GM12878 (cell line): ENCODE data around the gene C19orf44. TPM values are rescaled to one million over a fixed set of nuclear protein-coding genes. Genes with fewer than 3 reads are reported as not detected.

ENCODE experiments used
- ATAC-seq: fragments of 200-7000 bp; cut with Tn5 transposase; 3 replicates; pipeline ENCODE4 v1.9.1; 2020; ENCODE audit warnings: mild to moderate bottlenecking, moderate library complexity
- BruUV-seq: library from RNA; stranded (reverse); fragments of 400-500 nt; replicated peaks from 2 replicates; lab custom pipeline; 2021; lab: Mats Ljungman, UMichigan
- CTCF ChIA-PET: fragments of 300-600 bp; sonication (Branson Sonifier 250); formaldehyde crosslinking; extraction: SDS; loops from one replicate; lab custom pipeline; 2021; ENCODE audit warnings: inconsistent platforms; lab: Yijun Ruan, JAX
- POLR2A ChIA-PET: fragments of 350-600 bp; formaldehyde crosslinking; extraction: SDS; loops from one replicate; lab custom pipeline; 2021; ENCODE audit warnings: inconsistent platforms; lab: Charles Lee
- RAD21 ChIA-PET: fragments of 300-600 bp; sonication (Branson Sonifier 250); formaldehyde crosslinking; loops from one replicate; lab custom pipeline; 2023; ENCODE audit warnings: antibody characterized with exemption; ENCODE audit not compliant: unreplicated experiment; lab: Charles Lee
- SMC1A ChIA-PET: fragments of 300-600 bp; sonication (Branson Sonifier 250); formaldehyde crosslinking; loops from one replicate; lab custom pipeline; 2023; ENCODE audit not compliant: unreplicated experiment, uncharacterized antibody; lab: Charles Lee
- DNase-seq: peaks from one replicate; pipeline ENCODE4 v3.0.0-alpha.2; 2011; ENCODE audit warnings: low read depth, low spot score
- FAIRE-seq: peaks from 3 replicates; lab custom pipeline; 2011; peaks lifted over from hg19 to GRCh38; lab: Jason Lieb, UNC
- H2AFZ ChIP-seq: 2 replicates; pipeline ENCODE4 v1.6.0; 2011; ENCODE audit warnings: low read depth, low read length, control low read depth; ENCODE audit not compliant: control insufficient read depth
- H3K27ac ChIP-seq: 2 replicates; pipeline ENCODE4 v1.5.1; 2011; ENCODE audit warnings: control low read depth; ENCODE audit not compliant: control insufficient read depth, insufficient read depth
- H3K27me3 ChIP-seq, 2 experiments: replicated peaks in 1 of 2; 2 replicates each; pipeline versions ENCODE4 v1.6.0 to v1.6.1; 2011; ENCODE audit warnings: low read length in 1 of 2; ENCODE audit not compliant: control insufficient read depth in 2 of 2, insufficient read depth in 2 of 2
- H3K36me3 ChIP-seq, 2 experiments: 2 replicates each; pipeline ENCODE4 v1.5.1; 2011; ENCODE audit warnings: low read length in 1 of 2; ENCODE audit not compliant: control insufficient read depth in 2 of 2, insufficient read depth in 2 of 2
- H3K4me1 ChIP-seq: 2 replicates; pipeline ENCODE4 v1.6.1; 2011; ENCODE audit warnings: mild to moderate bottlenecking, low read length, moderate library complexity, mixed read lengths; ENCODE audit not compliant: control insufficient read depth, insufficient read depth
- H3K4me2 ChIP-seq: 2 replicates; pipeline ENCODE4 v1.6.0; 2011; ENCODE audit warnings: control low read depth; ENCODE audit not compliant: control insufficient read depth, insufficient read depth
- H3K4me3 ChIP-seq: fragments of 200-600 bp; sonication (generic); 2 replicates; pipeline ENCODE4 v1.5.1; 2016
- H3K79me2 ChIP-seq: 2 replicates; pipeline ENCODE4 v1.6.0; 2011; ENCODE audit warnings: low read length; ENCODE audit not compliant: control insufficient read depth, insufficient read depth
- H3K9ac ChIP-seq: 2 replicates; pipeline ENCODE4 v1.8.0; 2011; ENCODE audit warnings: low read length, control low read depth, mixed read lengths; ENCODE audit not compliant: control insufficient read depth, insufficient read depth
- H3K9me3 ChIP-seq: replicated peaks from 3 replicates; pipeline ENCODE4 v1.5.1; 2011; ENCODE audit warnings: mild to moderate bottlenecking, low read length; ENCODE audit not compliant: control insufficient read depth, insufficient read depth
- H4K20me1 ChIP-seq: 2 replicates; pipeline ENCODE4 v1.6.0; 2011; ENCODE audit not compliant: control insufficient read depth, insufficient read depth
- CBX5 ChIP-seq: sonication (generic); IDR thresholded peaks from 2 replicates; pipeline ENCODE4 v1.6.1; 2016; ENCODE audit warnings: low read depth, moderate library complexity, mild to moderate bottlenecking, inconsistent platforms
- GABPA ChIP-seq: IDR thresholded peaks from 2 replicates; pipeline ENCODE4 v1.6.1; 2014; ENCODE audit warnings: antibody characterized with exemption, low read depth, mild to moderate bottlenecking, inconsistent platforms
- IRF4 ChIP-seq: IDR thresholded peaks from 2 replicates; pipeline ENCODE4 v1.6.1; 2011; ENCODE audit warnings: low read depth, low read length
- KDM1A ChIP-seq: fragments of 200-600 bp; sonication (generic); IDR thresholded peaks from 2 replicates; pipeline ENCODE4 v1.6.1; 2016; ENCODE audit warnings: borderline replicate concordance
- LARP7 ChIP-seq: fragments of 450-650 bp; IDR thresholded peaks from 2 replicates; pipeline ENCODE4 v1.6.1; 2017; ENCODE audit warnings: mild to moderate bottlenecking
- ZBED1 ChIP-seq: IDR thresholded peaks from 2 replicates; pipeline ENCODE4 v1.6.1; 2016; ENCODE audit warnings: borderline replicate concordance
- WGBS: methylation state at CpG from one replicate; pipeline ENCODE4 v1.1.6; 2016; ENCODE audit warnings: low lambda C conversion rate; ENCODE audit not compliant: insufficient replicate concordance, insufficient coverage; ENCODE audit errors: missing lambda C conversion rate; 5-methylcytosine and 5-hydroxymethylcytosine counted together
- in situ Hi-C: fragments of 300-500 bp; cut with MboI; formaldehyde crosslinking; loops from 9 replicates; pipeline ENCODE4 v1.14.3; 2018; ENCODE audit warnings: mixed read lengths
- intact Hi-C: fragments of 100-400 bp; cut with micrococcal nuclease; formaldehyde crosslinking; loops from one replicate; pipeline ENCODE4 v1.14.2; 2022; ENCODE audit not compliant: unreplicated experiment
- polyA plus RNA-seq, 11 experiments: library from polyadenylated mRNA; depleted of rRNA in 4 of 11; unstranded in 6 of 11; stranded (reverse) in 5 of 11; fragments of >200 nt; fragmentation: Nextera tagmentation in 4 of 11; fragmentation: Illumina TruSeq in 1 of 11; extraction: Ambion mirVana in 4 of 11; extraction: Trizol in 1 of 11; gene quantifications; 1 replicate in 1 of 11; 2 replicates in 10 of 11; pipeline versions ENCODE4 v1.2.1 to v1.2.3, GENCODE V29; 2011 to 2016; ENCODE audit warnings: inconsistent platforms in 2 of 11, missing spikeins in 2 of 11, low read depth in 1 of 11
- total RNA-seq, 4 experiments: library from RNA; depleted of rRNA in 3 of 4; stranded (reverse); fragments of >200 nt in 3 of 4; fragmentation: Illumina TruSeq in 1 of 4; extraction: Trizol in 1 of 4; gene quantifications; 2 replicates each; pipeline versions ENCODE4 v1.2.1 to v1.2.3, GENCODE V29; 2013 to 2021
- TF ChIP-seq, protein P1 (sequence below): IDR thresholded peaks from 2 replicates; pipeline ENCODE4 v1.6.1; 2011; ENCODE audit warnings: borderline replicate concordance, low read depth, mild to moderate bottlenecking, moderate library complexity, mixed read lengths, low read length; ENCODE audit not compliant: insufficient read depth; ENCODE audit errors: extremely low read length

The C19orf44 gene
- total and polyA plus RNA-seq, 10 of the 15 experiments (the other 5 are each of a cell fraction or from before 2014, with no cell fraction given) = 0.26 to 5.2 (median 3.6) TPM

GRCh38 chr19:16454351-16454918 is 41.8 kb upstream of the C19orf44 start (continued):
- TF ChIP-seq ZBED1 = no peak
- TF ChIP-seq, all 136 proteins: peak for 0

DNA sequence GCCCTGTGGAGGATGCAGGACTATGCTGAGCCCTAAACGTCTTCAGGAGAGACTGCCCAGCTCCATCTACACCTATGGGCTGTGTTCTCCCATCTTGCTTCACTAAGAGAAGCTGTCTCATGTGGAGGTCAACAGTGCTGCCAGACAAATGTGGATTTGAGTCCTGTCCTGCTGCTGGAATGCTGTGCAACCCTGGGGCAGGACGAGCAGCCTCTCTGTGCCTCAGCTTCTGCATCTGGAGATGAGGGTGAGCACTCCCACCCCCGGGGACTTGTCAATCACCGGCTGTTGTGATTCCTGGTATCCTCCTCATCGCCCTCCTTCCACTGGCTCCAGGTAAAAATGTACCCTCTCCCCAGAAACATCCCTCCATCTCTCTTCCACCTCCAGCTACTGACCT is 40.7 kb upstream of the C19orf44 start:
- ATAC-seq = no peak
- TF ChIP-seq, protein P1, sequence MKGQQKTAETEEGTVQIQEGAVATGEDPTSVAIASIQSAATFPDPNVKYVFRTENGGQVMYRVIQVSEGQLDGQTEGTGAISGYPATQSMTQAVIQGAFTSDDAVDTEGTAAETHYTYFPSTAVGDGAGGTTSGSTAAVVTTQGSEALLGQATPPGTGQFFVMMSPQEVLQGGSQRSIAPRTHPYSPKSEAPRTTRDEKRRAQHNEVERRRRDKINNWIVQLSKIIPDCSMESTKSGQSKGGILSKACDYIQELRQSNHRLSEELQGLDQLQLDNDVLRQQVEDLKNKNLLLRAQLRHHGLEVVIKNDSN = no peak
- TF ChIP-seq GABPA = no peak
- TF ChIP-seq IRF4 = no peak
- TF ChIP-seq KDM1A = no peak
- no peak for TF ChIP-seq LARP7
- no peak for TF ChIP-seq CBX5
- Histone ChIP-seq H3K4me2 (no peak overlapping the region), H2AFZ (no peak overlapping the region), H3K27ac (no peak overlapping the region), H3K79me2 (peaks cover 79% of the 10 kb centered on the region), H4K20me1 (no peaks in the 10 kb centered on the region), H3K9me3 (no peaks in the 10 kb centered on the region), H3K4me1 (peaks cover 33% of the 10 kb centered on the region), H3K36me3 (no peaks in the 10 kb centered on the region; a peak in 2 of 4 replicates), H3K27me3 (no peaks in the 10 kb centered on the region; a peak in 1 of 4 replicates), H3K9ac (no peak overlapping the region), H3K4me3 (no peak overlapping the region)
- no peak for FAIRE-seq
- 95% methylated on average over 5 of the region's 5 CpGs for WGBS
- SMC1A ChIA-PET = interaction anchor here (0.7 to 3.1 kb wide), 3 partner anchors 8 to 93 kb away, joined by 3 to 9 read pairs (median 8); partner anchors contain the start of gene EPS15L1
- POLR2A ChIA-PET = interaction anchor here (1.1 kb wide), 2 partner anchors 10 to 88 kb away, joined by 5 read pairs; no protein-coding TSS in a partner anchor
- TSS peak; percentile 45 for BruUV-seq
- RAD21 ChIA-PET = interaction anchor here (1.6 to 2.2 kb wide), 2 partner anchors 8 to 41 kb away, joined by 4 to 7 read pairs; partner anchors contain the start of genes C19orf44 and CALR3
- in situ Hi-C loops (no loop called here), intact Hi-C loops (no loop called here)
- no peak for DNase-seq
- CTCF ChIA-PET = interaction anchor here (1.3 kb wide), 1 partner anchor 8 kb away, joined by 3 read pairs; no protein-coding TSS in a partner anchor
